ENCODE measurements around the gene SPSB2.
A peak's percentile ranks its signal among the peaks of the same experiment; 100 is the strongest.

The SPSB2 gene

GRCh38 chr12:6849976-6850560 is 23.0 kb downstream of the SPSB2 start:
- DNase-seq: no peak

- DNase-seq: no peak
Measured at GRCh38 chr12:6849427-6849826, 23.7 kb downstream of the SPSB2 start.

GRCh38 chr12:6847676-6848075 is 25.4 kb downstream of the SPSB2 start:
- no peak for DNase-seq

DNA sequence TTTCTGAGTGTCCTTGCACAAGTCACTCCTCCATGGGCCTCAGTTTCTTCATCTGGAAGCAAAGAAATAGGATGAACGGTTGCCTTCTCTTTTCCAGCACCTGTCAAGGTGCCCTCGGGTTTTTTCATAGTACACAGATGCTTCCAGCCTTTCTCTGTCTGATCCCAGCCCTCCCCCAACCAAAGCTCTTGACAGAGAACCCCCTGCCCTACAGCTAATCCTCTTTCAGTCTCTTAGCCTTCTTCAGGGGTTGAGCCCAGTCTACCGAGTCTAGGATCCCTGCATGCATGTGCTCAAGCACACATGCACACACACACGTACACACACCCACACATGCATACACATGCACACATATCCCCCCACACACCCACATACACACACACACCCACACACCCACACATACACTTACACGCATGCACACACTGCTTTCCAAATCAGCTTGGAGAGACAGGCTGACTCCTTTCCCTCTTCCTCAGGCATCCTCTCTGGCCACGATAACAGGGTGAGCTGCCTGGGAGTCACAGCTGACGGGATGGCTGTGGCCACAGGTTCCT is 26.7 kb downstream of the SPSB2 start:
- DNase-seq: no peak

- DNase-seq: no peak
Measured at GRCh38 chr12:6845395-6845794, 27.7 kb downstream of the SPSB2 start.

GRCh38 chr12:6843118-6843902 is 29.8 kb downstream of the SPSB2 start:
- no peak for DNase-seq

GRCh38 chr12:6842075-6842474 is 31.0 kb downstream of the SPSB2 start:
- DNase-seq: no peak

- DNase-seq: no peak
Measured at GRCh38 chr12:6840761-6841515, 32.2 kb downstream of the SPSB2 start, which contains the start of gene GNB3. Gene GNB3 (plus strand): TSS chr12:6840925. CDS start chr12:6841288, 363 bp downstream.

GRCh38 chr12:6840330-6840729 is 32.8 kb downstream of the SPSB2 start:
- DNase-seq: no peak

DNA sequence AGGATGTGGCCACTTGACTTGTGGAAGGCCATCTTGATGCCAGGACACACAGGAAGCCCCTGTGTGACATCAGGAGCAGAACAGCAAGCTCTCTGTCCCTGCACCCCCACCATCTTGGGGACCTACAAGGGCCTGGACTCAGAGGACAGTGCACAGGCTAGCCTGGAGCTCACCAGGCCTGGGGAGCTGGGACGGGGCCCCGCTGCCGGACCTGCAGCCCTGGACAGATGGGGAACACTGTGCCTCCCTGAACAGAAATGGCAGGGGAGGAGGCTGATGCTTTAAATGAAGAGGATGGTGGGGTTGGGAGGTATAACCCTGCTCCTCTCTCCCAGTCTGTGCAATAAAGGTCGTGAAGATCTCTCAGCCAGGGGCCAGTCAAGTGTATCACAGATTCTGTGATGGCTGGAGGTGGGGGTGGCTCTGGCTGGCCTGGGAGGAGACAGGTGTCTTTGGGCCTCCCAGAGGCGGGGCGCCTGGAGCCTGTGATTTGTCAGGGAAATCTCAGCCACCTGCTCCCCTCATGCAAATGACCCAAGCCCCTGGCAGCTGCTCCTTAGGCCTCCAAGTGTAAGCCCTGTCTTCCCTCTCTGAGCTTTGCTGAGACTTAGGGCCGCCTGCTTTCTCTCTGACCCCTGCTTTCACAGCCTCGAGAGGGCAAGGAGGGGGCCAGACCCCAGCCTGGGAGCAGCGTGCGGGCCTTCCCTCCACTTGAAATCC is 33.5 kb downstream of the SPSB2 start:
- DNase-seq: peak; percentile 54

DNA sequence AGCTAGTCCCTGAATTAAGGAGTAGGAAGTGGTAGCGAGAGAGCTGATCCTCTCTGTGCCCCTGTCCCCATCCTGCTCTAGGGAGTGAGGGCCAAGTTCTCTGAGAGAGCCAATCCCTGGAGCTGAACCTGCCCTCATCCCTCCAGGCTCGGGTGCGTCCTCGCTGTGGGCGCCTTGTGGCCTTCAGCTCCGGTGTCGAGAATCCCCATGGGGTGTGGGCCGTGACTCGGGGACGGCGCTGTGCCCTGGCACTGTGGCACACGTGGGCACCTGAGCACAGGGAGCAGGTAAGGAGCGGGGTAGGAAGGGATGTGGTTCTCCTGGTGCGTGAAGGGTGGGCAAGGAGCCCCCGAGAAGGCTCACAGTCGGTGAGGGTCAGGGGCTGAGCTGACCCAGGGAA is 34.2 kb downstream of the SPSB2 start:
- DNase-seq: no peak

DNA sequence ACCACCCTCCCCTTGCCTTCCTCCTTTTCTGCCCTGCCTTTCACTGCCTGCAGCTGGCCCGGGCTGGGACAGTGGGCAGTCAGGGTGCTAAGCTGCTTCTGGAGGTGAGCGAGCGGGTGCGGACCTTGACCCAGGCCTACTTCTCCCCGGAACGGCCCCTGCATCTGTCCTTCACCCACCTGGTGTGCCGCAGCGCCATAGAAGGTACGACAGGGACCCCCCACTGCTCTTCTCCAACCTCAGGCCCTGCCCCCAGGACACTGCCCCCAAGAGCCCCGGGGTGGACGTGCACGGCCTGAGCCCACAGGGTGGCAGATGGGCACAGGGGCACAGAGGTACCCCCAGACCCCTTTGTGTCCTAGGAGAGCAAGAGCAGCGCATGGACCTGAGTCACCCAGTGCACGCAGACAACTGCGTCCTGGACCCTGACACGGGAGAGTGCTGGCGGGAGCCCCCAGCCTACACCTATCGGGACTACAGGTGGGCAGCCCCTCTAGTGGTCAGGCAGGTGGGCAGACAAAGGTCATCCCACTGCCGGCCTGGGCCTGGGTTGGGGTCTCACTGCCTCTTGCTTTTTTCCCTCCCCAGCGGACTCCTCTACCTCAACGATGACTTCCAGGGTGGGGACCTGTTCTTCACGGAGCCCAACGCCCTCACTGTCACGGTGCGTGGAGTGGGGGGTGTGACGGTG is 35.6 kb downstream of the SPSB2 start:
- no peak for DNase-seq

GRCh38 chr12:6836851-6837250 is 36.3 kb downstream of the SPSB2 start:
- no peak for DNase-seq

DNA sequence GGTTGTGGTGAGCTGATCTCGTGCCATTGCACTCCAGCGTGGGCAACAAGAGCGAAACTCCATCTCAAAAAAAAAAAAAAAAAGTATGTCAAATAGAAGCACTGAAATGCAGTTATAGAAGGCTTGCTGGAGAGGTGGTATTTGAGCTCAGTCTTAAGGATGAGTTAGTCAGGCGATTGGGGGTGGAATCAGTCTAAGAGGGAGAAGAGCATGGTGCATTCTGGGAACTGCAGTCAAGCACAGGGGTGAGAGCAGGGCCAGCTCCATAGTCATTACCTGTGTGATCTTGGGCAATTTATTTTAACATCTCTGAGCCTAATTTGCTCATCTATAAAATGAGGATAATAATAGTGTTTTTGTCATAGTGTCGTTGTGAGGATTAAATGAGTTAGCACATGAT is 38.2 kb downstream of the SPSB2 start:
- DNase-seq: no peak

GRCh38 chr12:6834254-6834653 is 38.8 kb downstream of the SPSB2 start:
- DNase-seq: no peak

DNA sequence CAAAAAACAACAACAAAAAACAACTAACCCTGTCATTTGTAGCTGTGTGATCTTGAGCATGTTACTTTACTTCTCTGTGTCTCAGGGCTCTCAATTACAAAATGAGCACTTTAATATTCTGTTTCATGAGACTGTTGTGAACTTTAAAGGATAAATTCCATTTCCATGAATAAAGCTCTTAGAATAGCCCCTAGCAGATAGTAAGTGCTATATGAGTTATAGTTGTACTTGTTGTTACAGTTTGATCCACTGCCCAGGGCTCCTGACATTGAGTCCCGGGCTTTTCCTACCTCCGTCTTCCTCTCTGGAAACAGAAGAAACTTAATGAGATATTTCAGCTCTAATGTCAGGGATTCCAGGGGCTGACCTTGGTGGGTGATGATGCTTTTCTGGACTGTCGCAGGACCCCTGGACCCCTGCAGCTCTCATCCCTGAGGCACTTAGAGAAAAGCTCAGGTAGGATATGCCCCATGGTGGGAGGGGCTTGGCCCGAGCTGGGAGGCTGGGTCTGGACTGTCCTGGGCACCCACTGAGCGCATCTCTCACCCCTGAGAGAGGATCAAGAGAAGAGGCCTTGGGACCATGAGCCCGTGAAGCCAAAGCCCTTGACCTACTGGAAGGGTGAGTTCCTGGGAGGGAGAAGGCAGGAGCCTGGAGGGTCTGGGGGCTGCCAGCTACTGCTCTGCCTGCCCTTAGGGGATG is 39.8 kb downstream of the SPSB2 start:
- no peak for DNase-seq

DNA sequence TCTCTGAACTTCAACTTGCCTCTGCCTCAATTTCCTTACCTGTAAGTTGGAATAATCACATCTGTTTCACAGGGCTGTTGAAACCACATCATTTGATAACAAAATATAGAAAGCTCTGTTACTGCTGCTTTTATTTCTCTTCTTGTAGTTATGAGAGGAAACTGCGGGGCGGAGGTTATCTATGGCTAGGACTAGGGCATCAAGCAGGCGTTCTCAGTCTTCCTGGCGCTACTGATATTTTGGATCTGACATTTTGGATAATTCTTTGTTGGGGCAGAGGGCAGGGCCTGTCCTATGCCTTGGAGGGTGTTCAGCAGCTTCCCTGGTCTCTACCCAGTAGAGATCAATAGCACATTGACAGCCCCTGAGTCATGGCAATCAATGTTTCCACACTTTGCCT is 41.0 kb downstream of the SPSB2 start:
- DNase-seq: no peak

DNA sequence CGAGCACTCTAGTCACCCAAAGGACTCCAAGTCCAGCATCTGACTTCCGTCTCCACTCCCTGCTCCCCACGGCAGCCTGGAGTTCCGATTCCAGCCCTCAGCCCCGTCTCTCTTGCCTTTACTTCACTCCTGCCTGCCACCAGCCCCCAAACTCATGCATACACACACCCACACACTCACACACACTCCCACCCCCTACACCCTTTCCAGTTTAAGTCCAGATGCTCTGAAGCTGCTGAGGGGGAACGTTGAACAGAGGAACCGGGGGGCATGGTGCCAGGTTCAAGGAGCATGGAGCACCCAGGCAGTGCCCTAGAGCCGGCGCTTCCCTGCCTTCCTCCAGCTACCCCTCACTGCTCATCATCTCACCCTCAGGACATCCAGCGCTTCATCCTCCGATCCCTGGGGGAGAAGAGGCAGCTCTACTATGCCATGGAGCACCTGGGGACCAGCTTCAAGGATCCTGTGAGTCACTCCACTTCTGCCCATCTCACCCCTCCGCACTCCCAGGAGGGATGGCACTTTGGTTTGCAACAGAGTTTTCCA is 41.6 kb downstream of the SPSB2 start:
- no peak for DNase-seq

DNA sequence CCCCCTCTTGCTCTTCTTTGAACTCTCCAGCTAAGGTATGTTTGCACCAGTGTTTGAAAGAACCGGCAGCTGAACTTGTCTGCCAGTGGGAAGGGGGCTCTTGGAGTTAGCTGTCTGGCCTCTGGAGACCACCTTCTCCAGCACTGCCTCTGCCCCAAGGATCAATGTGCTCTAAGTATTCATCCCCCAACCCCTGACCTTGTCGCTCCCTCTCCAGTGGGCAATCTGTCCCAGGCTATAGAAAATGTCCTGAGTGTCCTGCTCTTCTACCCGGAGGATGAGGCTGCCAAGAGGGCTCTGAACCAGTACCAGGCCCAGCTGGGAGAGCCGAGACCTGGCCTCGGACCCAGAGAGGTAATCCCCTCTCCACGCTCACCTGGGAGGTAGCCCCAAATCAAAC is 42.1 kb downstream of the SPSB2 start:
- DNase-seq: no peak

DNA sequence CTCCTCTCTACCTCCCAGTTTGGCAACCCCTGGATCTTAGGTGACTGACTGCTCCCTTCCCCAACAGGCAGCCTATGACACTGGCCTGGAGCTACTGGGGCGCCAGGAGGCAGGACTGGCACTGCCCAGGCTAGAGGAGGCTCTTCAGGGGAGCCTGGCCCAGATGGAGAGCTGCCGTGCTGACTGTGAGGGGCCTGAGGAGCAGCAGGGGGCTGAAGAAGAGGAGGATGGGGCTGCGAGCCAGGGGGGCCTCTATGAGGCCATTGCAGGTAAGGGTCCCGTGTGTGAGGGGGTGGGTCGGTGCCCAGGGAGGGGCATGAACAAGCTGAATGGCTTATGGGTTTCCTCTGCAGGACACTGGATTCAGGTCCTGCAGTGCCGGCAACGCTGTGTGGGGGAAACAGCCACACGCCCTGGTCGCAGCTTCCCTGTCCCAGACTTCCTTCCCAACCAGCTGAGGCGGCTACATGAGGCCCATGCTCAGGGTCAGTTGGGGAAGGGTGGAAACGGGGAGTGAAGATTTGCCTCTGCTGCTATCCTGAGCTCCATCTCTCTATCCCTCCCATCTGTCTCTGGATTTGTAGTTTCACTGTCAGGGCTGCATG is 42.7 kb downstream of the SPSB2 start:
- no peak for DNase-seq
